ENCODE results near the gene VAT1.

VAT1 gene

DNA sequence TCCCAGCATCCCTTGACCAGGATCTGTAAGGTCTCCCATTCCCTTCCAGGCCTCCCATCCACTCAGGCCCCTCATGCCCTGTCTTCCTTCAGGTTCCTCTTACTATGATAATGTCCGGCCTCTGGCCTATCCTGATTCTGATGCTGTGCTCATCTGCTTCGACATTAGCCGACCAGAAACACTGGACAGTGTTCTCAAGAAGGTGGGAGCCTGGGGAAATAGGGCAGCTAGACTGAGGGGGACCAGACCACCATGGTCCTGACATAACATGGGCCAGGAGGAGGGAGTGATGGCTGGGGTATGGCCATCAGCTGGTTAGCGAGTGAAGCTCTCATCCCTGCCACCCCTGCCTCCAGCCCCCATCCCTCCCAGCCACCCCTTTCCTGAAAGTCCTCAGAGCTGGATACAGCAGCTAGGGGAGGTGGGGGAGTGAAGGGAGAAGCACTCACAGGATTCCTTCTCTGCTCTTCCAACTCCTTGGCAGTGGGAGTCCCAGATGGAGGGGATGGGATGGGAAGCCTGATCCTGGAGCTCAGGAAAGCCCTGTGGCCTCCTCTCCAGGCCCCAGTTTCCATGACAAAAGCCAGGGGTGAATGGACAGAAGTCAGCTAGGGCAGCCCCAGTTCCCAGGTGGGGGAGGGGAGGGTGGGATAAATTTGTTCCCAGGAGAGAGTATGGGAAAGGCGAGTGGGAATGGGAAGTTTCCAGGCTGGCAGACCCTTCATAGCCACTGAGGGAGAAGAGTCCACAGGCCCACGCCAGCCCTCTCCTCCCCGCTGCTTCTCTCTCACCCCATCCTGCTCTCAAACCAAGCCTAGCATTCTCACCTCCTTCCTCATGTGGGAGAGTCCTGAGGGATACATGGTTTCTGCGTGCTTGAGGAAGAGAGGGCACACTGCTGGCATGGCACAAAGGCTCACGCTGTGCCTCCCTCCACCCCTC is 5.2 kb upstream of the VAT1 start:
- DNase-seq: no peak
- no peak overlapping the region for H3K4me3 ChIP-seq (ENCODE audit: control insufficient read depth in 1 of 7, extremely low read depth in 1 of 7, insufficient read depth in 4 of 7, low read depth in 2 of 7, low read length in 6 of 7)
- CTCF ChIA-PET: interaction anchor here (0.7 to 1.0 kb wide), 2 partner anchors 9 to 29 kb away, joined by 3 read pairs; partner anchors contain the start of gene RPL27
- 50% methylated on average over 2 of the region's 9 CpGs for WGBS (ENCODE audit: insufficient coverage)
- POLR2A ChIA-PET: interaction anchor here (1.1 kb wide), 1 partner anchor 15 kb away, joined by 3 read pairs; no protein-coding TSS in a partner anchor
- H3K27ac ChIP-seq (ENCODE audit: insufficient read depth in 1 of 2, low read depth in 1 of 2, low read length in 2 of 2, poor library complexity in 1 of 2, severe bottlenecking in 2 of 2): no peak overlapping the region
- H3K36me3 ChIP-seq (ENCODE audit: control insufficient read depth in 4 of 4, insufficient read depth in 4 of 4, low read length in 3 of 4): no peaks in the 10 kb centered on the region
- peaks cover 0 to 21% (median 12%) of the 10 kb centered on the region in 4 experiments for H3K4me1 ChIP-seq (ENCODE audit: control extremely low read depth in 1 of 4, control insufficient read depth in 4 of 4, insufficient read depth in 4 of 4, low read length in 3 of 4)
- peaks cover 0 to 3% (median 0%) of the 10 kb centered on the region in 5 experiments for H3K27me3 ChIP-seq (replicated peaks in 2 of 5; ENCODE audit: control insufficient read depth in 4 of 5, insufficient read depth in 5 of 5, low read length in 4 of 5)
- no peaks in the 10 kb centered on the region for H3K9me3 ChIP-seq (ENCODE audit: control extremely low read depth in 1 of 5, control insufficient read depth in 4 of 5, insufficient read depth in 2 of 5, low read depth in 1 of 5, low read length in 4 of 5)

- 96% methylated on average over 4 of the region's 5 CpGs for WGBS (ENCODE audit: insufficient coverage)
- Histone ChIP-seq H3K36me3 (ENCODE audit: control insufficient read depth in 4 of 4, insufficient read depth in 4 of 4, low read length in 3 of 4) (no peaks in the 10 kb centered on the region), H3K27ac (ENCODE audit: insufficient read depth in 1 of 2, low read depth in 1 of 2, low read length in 2 of 2, poor library complexity in 1 of 2, severe bottlenecking in 2 of 2) (no peak overlapping the region), H3K4me3 (ENCODE audit: control insufficient read depth in 1 of 7, extremely low read depth in 1 of 7, insufficient read depth in 4 of 7, low read depth in 2 of 7, low read length in 6 of 7) (no peak overlapping the region), H3K9me3 (ENCODE audit: control extremely low read depth in 1 of 5, control insufficient read depth in 4 of 5, insufficient read depth in 2 of 5, low read depth in 1 of 5, low read length in 4 of 5) (no peaks in the 10 kb centered on the region), H3K27me3 (replicated peaks in 2 of 5; ENCODE audit: control insufficient read depth in 4 of 5, insufficient read depth in 5 of 5, low read length in 4 of 5) (peaks cover 0 to 3% (median 0%) of the 10 kb centered on the region in 5 experiments), H3K4me1 (ENCODE audit: control extremely low read depth in 1 of 4, control insufficient read depth in 4 of 4, insufficient read depth in 4 of 4, low read length in 3 of 4) (peaks cover 0 to 25% (median 17%) of the 10 kb centered on the region in 4 experiments)
- CTCF ChIA-PET: interaction anchor here (1.0 to 1.5 kb wide), 2 partner anchors 9 to 29 kb away, joined by 3 to 4 read pairs; no protein-coding TSS in a partner anchor
- peak in 2 of 3 donors; percentile 30 to 32 for DNase-seq
- POLR2A ChIA-PET: interaction anchor here (1.1 kb wide), 1 partner anchor 14 kb away, joined by 3 read pairs; no protein-coding TSS in a partner anchor
Observed at GRCh38 chr17:43026595-43026994, 4.4 kb upstream of the VAT1 start.

DNA sequence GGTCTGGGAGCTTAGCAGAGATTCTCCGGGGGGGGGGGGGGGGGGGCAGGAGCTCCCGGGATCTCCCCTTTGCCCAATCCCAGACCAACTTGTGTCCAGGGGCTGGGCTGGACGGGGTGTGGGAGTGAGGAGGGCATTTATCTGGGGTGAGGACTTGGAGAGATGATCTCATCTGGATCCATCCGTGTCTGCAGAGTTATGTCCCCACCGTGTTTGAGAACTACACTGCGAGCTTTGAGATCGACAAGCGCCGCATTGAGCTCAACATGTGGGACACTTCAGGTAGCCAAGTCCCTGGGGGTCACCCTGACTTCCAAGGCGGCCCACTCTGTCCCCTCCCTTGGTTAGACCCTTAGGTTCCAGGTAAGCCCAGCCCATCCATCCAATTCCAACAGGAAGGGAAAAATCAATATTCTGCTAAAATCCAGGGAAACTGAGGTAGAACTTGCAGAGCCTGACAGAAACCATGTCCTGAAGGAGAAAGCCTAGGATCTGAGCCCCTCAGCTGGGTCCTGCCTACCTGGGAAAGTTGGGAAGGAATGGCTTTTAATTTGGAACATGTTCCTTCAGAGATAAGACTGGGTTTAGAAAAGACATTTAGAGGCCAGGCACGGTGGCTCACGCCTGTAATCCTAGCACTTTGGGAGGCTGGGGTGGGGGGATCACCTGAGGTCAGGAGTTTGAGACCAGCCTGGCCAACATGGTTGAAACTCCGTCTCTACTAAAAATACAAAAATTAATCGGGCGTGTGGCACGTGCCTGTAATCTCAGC is 3.8 kb upstream of the VAT1 start:
- H3K9me3 ChIP-seq (ENCODE audit: control extremely low read depth in 1 of 5, control insufficient read depth in 4 of 5, insufficient read depth in 2 of 5, low read depth in 1 of 5, low read length in 4 of 5): no peaks in the 10 kb centered on the region
- peaks cover 0 to 29% (median 22%) of the 10 kb centered on the region in 4 experiments for H3K4me1 ChIP-seq (ENCODE audit: control extremely low read depth in 1 of 4, control insufficient read depth in 4 of 4, insufficient read depth in 4 of 4, low read length in 3 of 4)
- no peaks in the 10 kb centered on the region for H3K36me3 ChIP-seq (ENCODE audit: control insufficient read depth in 4 of 4, insufficient read depth in 4 of 4, low read length in 3 of 4)
- H3K27me3 ChIP-seq (replicated peaks in 2 of 5; ENCODE audit: control insufficient read depth in 4 of 5, insufficient read depth in 5 of 5, low read length in 4 of 5): peaks cover 0 to 3% (median 0%) of the 10 kb centered on the region in 5 experiments
- H3K27ac ChIP-seq (ENCODE audit: insufficient read depth in 1 of 2, low read depth in 1 of 2, low read length in 2 of 2, poor library complexity in 1 of 2, severe bottlenecking in 2 of 2): no peak overlapping the region
- POLR2A ChIA-PET: interaction anchor here (1.1 kb wide), 1 partner anchor 14 kb away, joined by 3 read pairs; no protein-coding TSS in a partner anchor
- CTCF ChIA-PET: interaction anchor here (0.8 to 1.5 kb wide), 3 partner anchors 10 to 143 kb away, joined by 3 to 4 read pairs (median 3); no protein-coding TSS in a partner anchor
- H3K4me3 ChIP-seq (ENCODE audit: control insufficient read depth in 1 of 7, extremely low read depth in 1 of 7, insufficient read depth in 4 of 7, low read depth in 2 of 7, low read length in 6 of 7): no peak overlapping the region
- DNase-seq: peak in 1 of 3 donors; percentile 13
- WGBS (ENCODE audit: insufficient coverage): 91% methylated on average over 14 of the region's 16 CpGs

- H3K9me3 ChIP-seq (ENCODE audit: control extremely low read depth in 1 of 5, control insufficient read depth in 4 of 5, insufficient read depth in 2 of 5, low read depth in 1 of 5, low read length in 4 of 5): no peaks in the 10 kb centered on the region
- peak overlapping the region in 3 of 7 experiments; percentile 5 to 88 (median 60) for H3K4me3 ChIP-seq (ENCODE audit: control insufficient read depth in 1 of 7, extremely low read depth in 1 of 7, insufficient read depth in 4 of 7, low read depth in 2 of 7, low read length in 6 of 7)
- ChIA-PET CTCF (interaction anchor here (1.5 to 1.9 kb wide), 3 partner anchors 19 to 33 kb away, joined by 3 to 10 read pairs (median 4); partner anchors contain the start of gene IFI35), POLR2A (no interaction called here)
- peaks cover 0 to 35% (median 26%) of the 10 kb centered on the region in 4 experiments for H3K4me1 ChIP-seq (ENCODE audit: control extremely low read depth in 1 of 4, control insufficient read depth in 4 of 4, insufficient read depth in 4 of 4, low read length in 3 of 4)
- DNase-seq: no peak
- peaks cover 0 to 3% (median 0%) of the 10 kb centered on the region in 5 experiments for H3K27me3 ChIP-seq (replicated peaks in 2 of 5; ENCODE audit: control insufficient read depth in 4 of 5, insufficient read depth in 5 of 5, low read length in 4 of 5)
- 12% methylated on average over 25 of the region's 27 CpGs for WGBS (ENCODE audit: insufficient coverage)
- H3K36me3 ChIP-seq (ENCODE audit: control insufficient read depth in 4 of 4, insufficient read depth in 4 of 4, low read length in 3 of 4): no peaks in the 10 kb centered on the region
- H3K27ac ChIP-seq (ENCODE audit: insufficient read depth in 1 of 2, low read depth in 1 of 2, low read length in 2 of 2, poor library complexity in 1 of 2, severe bottlenecking in 2 of 2): no peak overlapping the region
Observed at GRCh38 chr17:43025290-43025657, 3.1 kb upstream of the VAT1 start.

DNA sequence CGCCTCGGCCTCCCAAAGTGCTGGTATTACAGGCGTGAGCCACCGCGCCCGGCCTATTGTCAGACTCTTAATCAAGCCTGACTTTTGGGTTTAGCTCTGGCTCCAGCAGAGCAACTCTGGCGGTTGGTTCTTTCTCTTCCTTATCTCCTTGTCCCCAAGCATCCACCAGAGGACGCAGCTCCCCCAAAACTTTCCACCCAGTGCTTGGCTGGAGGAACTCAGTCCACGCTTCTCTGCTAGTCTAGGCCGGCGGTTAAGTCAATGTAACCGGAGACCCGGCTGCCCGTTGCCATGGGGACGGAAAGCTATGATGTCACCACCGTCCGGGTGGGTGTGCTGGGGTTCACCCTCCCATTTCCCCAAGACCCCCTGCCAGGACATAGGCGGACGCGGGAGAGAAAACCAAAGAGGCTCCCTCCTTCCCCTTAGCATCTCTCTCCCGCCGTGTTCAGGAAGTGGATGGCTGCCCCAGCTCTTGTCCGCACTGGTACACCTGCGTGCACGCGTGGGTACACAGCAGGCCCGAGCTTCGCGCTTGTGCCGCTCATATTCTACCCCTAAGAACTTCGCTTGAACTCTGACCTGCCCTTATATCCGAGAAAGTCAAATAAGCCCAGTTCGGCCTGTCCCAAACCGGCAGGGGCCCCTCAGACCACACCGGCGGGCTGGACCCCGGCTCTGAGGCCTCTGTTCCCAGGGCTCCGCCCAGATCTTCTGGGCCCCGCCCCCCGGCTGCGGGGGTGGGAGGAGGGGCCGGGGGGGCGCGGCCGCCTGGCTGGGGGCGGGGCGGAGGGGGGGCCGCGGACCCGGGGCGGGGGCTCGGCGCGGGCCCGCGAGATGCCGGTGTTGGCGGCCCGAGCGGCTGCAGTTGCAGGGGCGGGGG is 2.5 kb upstream of the VAT1 start, which contains the start of gene RND2:
TSS of gene RND2 (plus strand) at position 825 of the 883 bp plus-strand sequence. CDS start 117 bp downstream, outside the sequence.
- Histone ChIP-seq H3K27me3 (replicated peaks in 2 of 5; ENCODE audit: control insufficient read depth in 4 of 5, insufficient read depth in 5 of 5, low read length in 4 of 5) (peaks cover 0 to 3% (median 0%) of the 10 kb centered on the region in 5 experiments), H3K9me3 (ENCODE audit: control extremely low read depth in 1 of 5, control insufficient read depth in 4 of 5, insufficient read depth in 2 of 5, low read depth in 1 of 5, low read length in 4 of 5) (no peaks in the 10 kb centered on the region), H3K36me3 (ENCODE audit: control insufficient read depth in 4 of 4, insufficient read depth in 4 of 4, low read length in 3 of 4) (no peaks in the 10 kb centered on the region), H3K27ac (ENCODE audit: insufficient read depth in 1 of 2, low read depth in 1 of 2, low read length in 2 of 2, poor library complexity in 1 of 2, severe bottlenecking in 2 of 2) (peak within 1 kb of the TSS in 1 of 2 experiments; percentile 70), H3K4me3 (ENCODE audit: control insufficient read depth in 1 of 7, extremely low read depth in 1 of 7, insufficient read depth in 4 of 7, low read depth in 2 of 7, low read length in 6 of 7) (peak within 1 kb of the TSS; percentile 37 to 88 (median 73)), H3K4me1 (ENCODE audit: control extremely low read depth in 1 of 4, control insufficient read depth in 4 of 4, insufficient read depth in 4 of 4, low read length in 3 of 4) (peaks cover 3 to 41% (median 32%) of the 10 kb centered on the region in 4 experiments)
- WGBS (ENCODE audit: insufficient coverage): under 1% methylated on average over 43 of the region's 61 CpGs
- peak; percentile 93 to 97 (median 97) for DNase-seq
- ChIA-PET CTCF (interaction anchor here (0.6 to 1.9 kb wide), 15 partner anchors 15 to 314 kb away, joined by 3 to 10 read pairs (median 3); partner anchors contain the start of genes IFI35, RPL27 and TMEM106A), POLR2A (interaction anchor here (0.6 to 1.0 kb wide), 5 partner anchors 19 to 336 kb away, joined by 3 to 6 read pairs (median 3); partner anchors contain the start of gene NBR1)

Data from common myeloid progenitor, CD34-positive (primary cell).